Measurements from ENCODE around the gene INPP5D.
"Not testable (repeated sequence)": the region's sequence is repeated elsewhere in the genome, so short reads cannot be mapped to it uniquely, and the experiment has no call there.

Gene INPP5D

DNA sequence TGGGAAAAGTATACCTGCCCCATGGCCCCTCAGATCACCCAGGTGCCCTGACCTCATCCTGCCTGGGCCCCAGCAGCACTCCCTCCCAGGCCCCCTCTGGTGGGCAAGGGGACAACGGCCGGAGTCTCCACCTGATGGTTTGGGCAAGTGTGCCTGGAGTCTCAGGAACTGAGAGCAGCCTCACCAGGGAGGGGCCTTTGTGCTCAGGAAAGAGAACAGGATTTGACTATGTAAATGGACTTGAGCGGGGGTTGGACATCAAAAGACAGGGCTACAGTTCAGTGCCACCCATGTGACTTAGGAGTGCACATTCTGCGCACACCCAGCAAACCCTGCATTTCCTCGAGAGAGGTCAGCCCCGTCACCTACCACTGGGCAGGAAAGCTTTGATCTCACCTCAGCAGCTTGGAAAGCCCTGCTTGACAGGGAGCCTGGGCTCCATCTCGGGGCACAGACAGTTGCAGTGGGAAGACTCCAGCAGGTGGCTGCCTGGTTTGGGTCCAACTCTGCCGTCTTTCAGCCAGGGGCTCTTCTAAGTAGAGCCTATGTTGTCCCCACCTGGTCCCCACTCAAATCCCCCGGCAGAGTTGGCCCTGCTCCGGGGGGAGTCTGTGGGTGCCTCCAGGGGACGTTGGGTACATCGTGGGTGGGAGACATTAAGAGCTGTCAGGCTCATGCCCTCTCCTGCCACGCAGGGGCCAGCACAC is 3.3 kb downstream of the INPP5D start:
- TF ChIP-seq, protein P1, sequence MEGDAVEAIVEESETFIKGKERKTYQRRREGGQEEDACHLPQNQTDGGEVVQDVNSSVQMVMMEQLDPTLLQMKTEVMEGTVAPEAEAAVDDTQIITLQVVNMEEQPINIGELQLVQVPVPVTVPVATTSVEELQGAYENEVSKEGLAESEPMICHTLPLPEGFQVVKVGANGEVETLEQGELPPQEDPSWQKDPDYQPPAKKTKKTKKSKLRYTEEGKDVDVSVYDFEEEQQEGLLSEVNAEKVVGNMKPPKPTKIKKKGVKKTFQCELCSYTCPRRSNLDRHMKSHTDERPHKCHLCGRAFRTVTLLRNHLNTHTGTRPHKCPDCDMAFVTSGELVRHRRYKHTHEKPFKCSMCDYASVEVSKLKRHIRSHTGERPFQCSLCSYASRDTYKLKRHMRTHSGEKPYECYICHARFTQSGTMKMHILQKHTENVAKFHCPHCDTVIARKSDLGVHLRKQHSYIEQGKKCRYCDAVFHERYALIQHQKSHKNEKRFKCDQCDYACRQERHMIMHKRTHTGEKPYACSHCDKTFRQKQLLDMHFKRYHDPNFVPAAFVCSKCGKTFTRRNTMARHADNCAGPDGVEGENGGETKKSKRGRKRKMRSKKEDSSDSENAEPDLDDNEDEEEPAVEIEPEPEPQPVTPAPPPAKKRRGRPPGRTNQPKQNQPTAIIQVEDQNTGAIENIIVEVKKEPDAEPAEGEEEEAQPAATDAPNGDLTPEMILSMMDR (conservative IDR thresholded peaks at IDR 0.05): no peak
- no peak overlapping the region for H3K27ac ChIP-seq

DNA sequence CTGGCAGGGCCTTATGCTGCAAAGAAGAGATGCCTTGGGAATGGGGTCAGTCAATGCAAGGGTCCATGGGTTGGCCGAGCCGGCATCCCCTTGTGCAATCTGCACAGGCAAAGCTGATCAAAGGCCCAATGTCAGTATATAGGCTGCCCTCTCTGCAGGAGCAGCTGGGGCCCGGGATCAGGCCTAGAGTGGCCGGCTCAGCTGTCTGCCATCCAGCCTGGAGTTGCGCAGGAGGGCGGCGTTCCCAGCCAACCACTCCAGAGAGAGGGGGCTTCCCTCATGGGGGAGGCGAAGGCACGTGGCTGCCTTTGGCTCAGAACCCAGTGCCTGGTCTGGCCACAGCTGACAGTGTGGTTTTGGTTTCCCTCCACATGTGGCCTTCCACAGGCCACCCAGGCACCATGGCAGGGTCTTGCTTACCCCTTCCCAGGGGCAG is 3.9 kb downstream of the INPP5D start:
- TF ChIP-seq, protein P1 (conservative IDR thresholded peaks at IDR 0.05): no peak
- H3K27ac ChIP-seq: no peak overlapping the region

DNA sequence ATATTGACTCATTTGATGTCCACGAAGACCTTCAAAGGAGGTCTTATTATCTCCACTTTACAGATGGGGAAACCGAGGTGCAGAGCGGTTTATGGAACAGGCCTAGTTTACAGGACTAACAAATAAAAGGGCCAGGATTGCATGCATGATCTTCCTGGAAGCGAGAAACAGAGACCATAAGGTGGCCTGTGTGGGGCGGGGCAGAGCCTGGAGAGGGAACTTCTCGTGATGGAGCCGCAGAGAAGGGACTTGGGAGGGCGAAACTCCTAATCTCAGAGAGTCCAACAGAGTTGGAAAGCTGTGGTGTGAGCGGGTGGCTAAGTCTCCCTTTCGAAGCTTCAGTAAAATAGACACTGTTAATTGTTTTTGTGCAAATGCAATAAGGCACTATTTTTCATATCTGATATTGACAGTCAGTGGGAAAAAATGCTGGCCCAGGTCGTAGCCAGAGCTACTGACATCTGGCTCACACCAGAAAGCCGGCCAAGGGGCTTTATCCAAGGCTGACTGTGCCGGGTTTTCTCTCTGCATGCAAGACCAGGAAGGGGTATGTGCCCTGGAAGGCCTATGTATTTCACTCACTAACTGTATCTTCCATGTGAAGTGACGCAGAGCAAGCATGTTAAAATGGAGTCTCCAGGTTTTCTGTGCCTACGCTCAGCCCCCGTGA is 4.5 kb downstream of the INPP5D start:
- H3K27ac ChIP-seq: no peak overlapping the region
- TF ChIP-seq, protein P1 (conservative IDR thresholded peaks at IDR 0.05): no peak

DNA sequence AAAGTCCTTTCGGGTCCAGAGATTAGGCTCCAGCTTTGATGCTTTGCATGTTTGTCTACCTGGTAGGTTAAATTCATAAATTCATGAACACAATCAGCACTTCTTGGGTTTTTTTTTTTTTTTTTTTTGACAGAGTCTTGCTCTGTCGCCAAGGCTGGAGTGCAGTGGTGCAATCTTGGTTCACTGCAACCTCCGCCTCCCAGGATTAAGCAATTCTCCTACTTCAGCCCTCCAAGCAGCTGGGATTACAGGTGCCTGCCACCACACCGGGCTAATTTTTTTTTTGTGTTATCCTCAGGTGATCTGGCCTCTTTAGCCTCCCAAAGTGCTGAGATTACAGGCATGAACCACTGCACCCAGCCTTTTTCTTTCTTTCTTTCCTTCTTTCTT is 5.1 kb downstream of the INPP5D start:
- H3K27ac ChIP-seq: not testable (repeated sequence)

DNA sequence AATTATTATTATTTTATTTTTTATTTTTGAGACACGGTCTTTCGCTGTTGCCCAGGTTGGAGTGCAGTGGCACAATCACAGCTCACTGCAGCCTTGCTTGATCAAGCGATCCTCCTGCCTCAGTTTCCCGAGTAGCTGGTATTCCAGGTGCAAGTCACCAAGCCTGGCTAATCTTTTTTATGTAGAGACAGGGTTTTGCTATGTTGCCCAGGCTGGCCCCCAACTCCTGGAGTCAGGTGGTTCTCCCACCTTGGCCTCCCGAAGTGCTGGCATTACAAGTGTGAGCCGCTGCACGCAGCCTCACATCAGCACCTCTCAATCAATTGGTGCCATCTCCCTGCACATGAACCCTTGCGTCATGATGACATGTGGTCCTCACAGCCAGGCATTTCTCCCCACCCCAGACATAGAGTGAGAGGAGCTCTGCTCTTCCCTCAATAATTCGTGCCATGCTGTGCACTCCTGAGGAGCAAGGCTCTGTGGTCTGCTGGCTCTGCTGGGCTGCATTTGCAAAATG is 5.9 kb downstream of the INPP5D start:
- no peak overlapping the region for H3K27ac ChIP-seq

DNA sequence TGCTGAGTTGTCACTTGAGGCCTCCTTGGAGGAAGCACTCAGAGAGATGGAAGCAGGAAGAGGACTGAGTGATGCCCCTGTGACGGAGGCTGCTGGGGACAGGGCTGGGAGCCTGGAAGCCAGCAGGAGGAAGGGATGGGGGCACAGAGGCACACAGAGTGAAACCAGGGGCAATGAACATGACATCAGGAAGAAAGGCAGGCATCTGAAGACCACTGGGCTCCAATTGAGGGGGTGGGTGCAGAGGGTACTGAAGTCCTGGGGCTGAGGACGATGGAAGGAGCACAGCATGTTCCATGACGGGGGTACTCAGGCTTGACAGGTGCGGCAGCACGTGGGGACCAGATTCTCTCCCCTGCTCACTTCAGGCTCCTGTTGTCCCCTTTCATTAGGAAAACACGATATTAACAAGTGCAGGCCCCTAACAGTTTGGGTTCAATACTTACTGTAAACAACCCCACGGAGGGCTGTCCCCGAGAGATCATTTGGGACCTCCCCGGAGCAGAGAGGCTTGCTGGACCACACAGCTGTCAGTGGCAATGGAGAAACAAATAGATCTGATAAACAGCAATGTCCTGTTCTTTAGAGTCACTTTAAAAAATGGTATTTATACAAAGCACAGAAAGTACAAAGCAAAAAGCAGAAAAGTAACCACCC is 8.7 kb downstream of the INPP5D start:
- TF ChIP-seq, protein P1 (conservative IDR thresholded peaks at IDR 0.05): no peak
- H3K27ac ChIP-seq: no peak overlapping the region

More for the DNA sequence above, 5.9 kb downstream of the INPP5D start:
- TF ChIP-seq, protein P1 (conservative IDR thresholded peaks at IDR 0.05): no peak

DNA sequence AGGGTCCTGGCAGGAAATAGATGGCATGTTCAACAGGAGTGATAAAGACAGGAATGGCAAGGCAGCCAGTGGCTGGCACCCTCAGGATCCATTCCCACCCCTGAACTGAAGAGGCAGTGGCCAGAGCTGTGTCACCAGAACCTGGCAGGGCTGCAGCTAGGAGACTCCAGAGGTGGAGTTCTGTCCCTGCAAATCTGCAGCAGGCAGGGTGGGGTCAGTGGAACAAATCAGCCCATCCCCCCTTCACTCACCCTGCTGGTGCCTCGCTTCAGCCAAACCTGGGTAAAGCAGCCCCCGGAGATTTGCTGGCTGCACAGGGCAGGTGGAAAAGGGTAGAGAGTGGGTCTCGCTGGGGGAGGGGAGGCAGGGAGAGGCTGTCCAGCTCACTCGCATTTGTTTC is 12.7 kb downstream of the INPP5D start:
- H3K27ac ChIP-seq: no peak overlapping the region
- TF ChIP-seq, protein P1 (conservative IDR thresholded peaks at IDR 0.05): no peak
